Activated T-cell treated with anti-CD3 and anti-CD28 coated beads, Interleukin-2, amount 50 U/mL, for 4 hours (primary cell): ENCODE measurements around the gene RCL1. TPM values are rescaled to one million over a fixed set of nuclear protein-coding genes. Genes with fewer than 3 reads are reported as not detected.

Experiments used
- ATAC-seq, 2 donors: fragments of 200-7000 bp; cut with Tn5 transposase; one replicate each; pipeline ENCODE4 v1.10.0; 2021
- DNase-seq: peaks from one replicate; pipeline ENCODE4 v3.0.0-alpha.2; 2020
- H3K27me3 Mint-ChIP-seq: one replicate; pipeline ENCODE4 v1.8.0; 2021; ENCODE audit warnings: low read depth, mixed read lengths
- H3K36me3 Mint-ChIP-seq: one replicate; pipeline ENCODE4 v1.8.0; 2022; ENCODE audit warnings: mixed read lengths; ENCODE audit not compliant: insufficient read depth
- H3K4me1 Mint-ChIP-seq: one replicate; pipeline ENCODE4 v1.8.0; 2021; ENCODE audit warnings: low read depth, mixed read lengths
- H3K4me3 Mint-ChIP-seq: one replicate; pipeline ENCODE4 v1.8.0; 2021; ENCODE audit warnings: mild to moderate bottlenecking, moderate library complexity, mixed read lengths
- H3K9me3 Mint-ChIP-seq: one replicate; pipeline ENCODE4 v1.8.0; 2021; ENCODE audit warnings: mixed read lengths
- total RNA-seq, 3 donors: library from RNA; stranded (reverse); gene quantifications; one replicate each; pipeline ENCODE4 v1.2.1, GENCODE V29; 2021

RCL1 gene
- total RNA-seq, 3 donors from 2014 or later: 59.8 to 63.4 (median 62.2) TPM

DNA sequence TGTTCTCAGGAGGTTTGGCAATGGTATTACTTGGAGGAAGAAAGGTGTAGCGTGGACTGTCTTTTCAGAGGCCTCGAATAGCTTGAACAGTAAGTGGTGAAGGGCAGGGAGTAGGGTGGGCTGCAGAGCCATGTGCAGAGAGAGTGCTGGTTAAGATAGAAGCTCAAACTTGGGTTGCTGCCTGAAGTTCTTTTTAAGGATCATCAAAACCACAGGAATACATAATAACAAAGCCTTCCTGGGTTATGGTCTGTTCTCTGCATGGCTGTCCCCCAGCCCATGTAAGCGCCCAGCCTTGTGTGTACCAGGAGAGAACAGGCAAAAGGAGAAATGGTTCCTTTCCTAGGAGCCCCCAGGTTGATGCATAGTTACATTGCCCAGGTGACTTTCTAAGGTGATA lies 43.9 kb downstream of the RCL1 start:
- Mint-ChIP-seq H3K4me1 (peaks cover 53% of the 10 kb centered on the region), H3K27me3 (no peaks in the 10 kb centered on the region), H3K9me3 (no peaks in the 10 kb centered on the region), H3K4me3 (no peak overlapping the region), H3K36me3 (peaks cover 69% of the 10 kb centered on the region)
- DNase-seq (no peak), ATAC-seq (no peak)

GRCh38 chr9:4837261-4838188 lies 44.8 kb downstream of the RCL1 start:
- Mint-ChIP-seq H3K36me3 (peaks cover 68% of the 10 kb centered on the region), H3K4me1 (peaks cover 54% of the 10 kb centered on the region)

GRCh38 chr9:4838189-4838546 lies 45.4 kb downstream of the RCL1 start:
- Mint-ChIP-seq H3K27me3 (no peaks in the 10 kb centered on the region), H3K4me1 (peaks cover 50% of the 10 kb centered on the region), H3K4me3 (no peak overlapping the region), H3K36me3 (peaks cover 63% of the 10 kb centered on the region), H3K9me3 (no peaks in the 10 kb centered on the region)
- ATAC-seq: peak in 1 of 2 donors; percentile 42
- no peak for DNase-seq

More at GRCh38 chr9:4837261-4838188, 44.8 kb downstream of the RCL1 start:
- DNase-seq (no peak), ATAC-seq (no peak)
- no peaks in the 10 kb centered on the region for H3K27me3 Mint-ChIP-seq
- H3K9me3 Mint-ChIP-seq: no peaks in the 10 kb centered on the region
- no peak overlapping the region for H3K4me3 Mint-ChIP-seq

DNA sequence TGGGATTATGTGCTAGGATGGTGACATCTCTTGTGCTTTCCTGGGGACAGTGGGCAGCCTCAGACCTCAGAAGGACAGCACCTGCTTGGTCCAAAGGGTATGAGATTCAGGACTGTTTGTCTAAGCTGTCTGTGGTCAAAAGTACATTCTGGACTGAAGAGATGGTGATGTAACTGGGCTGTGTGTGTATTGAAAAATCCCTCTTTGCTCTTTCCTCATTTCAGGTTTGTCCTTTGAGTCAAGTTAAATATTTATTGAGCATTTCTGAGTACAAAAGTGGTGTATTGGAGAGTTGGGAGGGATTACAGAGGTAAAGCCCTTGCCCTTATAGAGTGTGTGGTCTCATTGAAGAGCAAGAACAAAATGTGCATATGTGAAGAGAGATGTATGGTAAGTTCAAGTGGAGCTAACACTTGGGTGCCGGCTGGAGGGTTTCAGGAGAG lies 46.7 kb downstream of the RCL1 start:
- no peak for DNase-seq
- ATAC-seq: no peak
- H3K9me3 Mint-ChIP-seq: no peaks in the 10 kb centered on the region
- H3K27me3 Mint-ChIP-seq: no peaks in the 10 kb centered on the region
- no peak overlapping the region for H3K4me3 Mint-ChIP-seq
- peaks cover 42% of the 10 kb centered on the region for H3K4me1 Mint-ChIP-seq
- peaks cover 58% of the 10 kb centered on the region for H3K36me3 Mint-ChIP-seq

DNA sequence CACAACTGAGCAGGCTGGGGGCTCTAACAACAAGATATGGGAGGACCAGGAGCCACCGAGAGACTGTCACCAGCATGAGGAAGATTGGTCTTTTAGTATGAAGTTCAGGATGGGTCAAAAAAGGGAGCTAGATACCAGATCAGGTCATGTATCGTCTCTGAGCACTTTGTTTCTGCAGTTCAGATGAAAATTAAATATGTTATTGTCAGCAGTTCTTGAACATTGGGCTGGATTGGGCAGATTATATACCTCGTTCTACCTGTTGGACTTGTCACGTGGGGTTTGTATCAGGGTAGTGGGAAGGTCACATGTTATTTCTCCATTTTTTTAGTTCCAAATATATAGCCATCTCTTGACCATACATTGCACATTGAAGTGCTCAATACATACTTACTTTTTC lies 47.3 kb downstream of the RCL1 start:
- ATAC-seq (no peak), DNase-seq (no peak)
- peaks cover 38% of the 10 kb centered on the region for H3K4me1 Mint-ChIP-seq
- H3K4me3 Mint-ChIP-seq: no peak overlapping the region
- H3K9me3 Mint-ChIP-seq: no peaks in the 10 kb centered on the region
- H3K36me3 Mint-ChIP-seq: peaks cover 58% of the 10 kb centered on the region
- H3K27me3 Mint-ChIP-seq: no peaks in the 10 kb centered on the region

DNA sequence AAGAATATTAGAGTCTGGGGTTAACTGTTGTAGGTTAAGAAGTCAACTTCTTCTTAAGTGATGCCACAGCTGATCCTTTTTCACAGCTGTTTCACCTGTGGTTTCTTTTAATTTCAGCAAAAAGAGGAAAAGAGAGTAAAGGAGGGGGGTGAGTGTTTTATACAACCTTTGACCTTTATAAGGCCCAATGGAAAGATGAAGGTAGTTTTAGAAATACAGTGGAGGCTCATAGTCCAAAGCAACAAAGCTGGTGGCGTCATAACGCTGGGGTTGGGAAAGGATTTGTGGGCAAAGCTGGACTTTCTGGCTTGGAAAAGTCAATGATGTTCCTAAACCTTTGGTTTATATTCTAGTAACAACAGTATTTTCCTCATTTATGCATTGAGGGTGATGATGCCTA lies 49.5 kb downstream of the RCL1 start:
- H3K36me3 Mint-ChIP-seq: peaks cover 54% of the 10 kb centered on the region
- no peak for ATAC-seq
- H3K27me3 Mint-ChIP-seq: no peaks in the 10 kb centered on the region
- no peak overlapping the region for H3K4me3 Mint-ChIP-seq
- H3K9me3 Mint-ChIP-seq: no peaks in the 10 kb centered on the region
- DNase-seq: no peak
- peaks cover 32% of the 10 kb centered on the region for H3K4me1 Mint-ChIP-seq

GRCh38 chr9:4842734-4843133 lies 50.0 kb downstream of the RCL1 start:
- no peaks in the 10 kb centered on the region for H3K27me3 Mint-ChIP-seq
- H3K9me3 Mint-ChIP-seq: no peaks in the 10 kb centered on the region
- H3K4me3 Mint-ChIP-seq: no peak overlapping the region
- DNase-seq (no peak), ATAC-seq (no peak)
- H3K4me1 Mint-ChIP-seq: peaks cover 30% of the 10 kb centered on the region
- peaks cover 49% of the 10 kb centered on the region for H3K36me3 Mint-ChIP-seq

DNA sequence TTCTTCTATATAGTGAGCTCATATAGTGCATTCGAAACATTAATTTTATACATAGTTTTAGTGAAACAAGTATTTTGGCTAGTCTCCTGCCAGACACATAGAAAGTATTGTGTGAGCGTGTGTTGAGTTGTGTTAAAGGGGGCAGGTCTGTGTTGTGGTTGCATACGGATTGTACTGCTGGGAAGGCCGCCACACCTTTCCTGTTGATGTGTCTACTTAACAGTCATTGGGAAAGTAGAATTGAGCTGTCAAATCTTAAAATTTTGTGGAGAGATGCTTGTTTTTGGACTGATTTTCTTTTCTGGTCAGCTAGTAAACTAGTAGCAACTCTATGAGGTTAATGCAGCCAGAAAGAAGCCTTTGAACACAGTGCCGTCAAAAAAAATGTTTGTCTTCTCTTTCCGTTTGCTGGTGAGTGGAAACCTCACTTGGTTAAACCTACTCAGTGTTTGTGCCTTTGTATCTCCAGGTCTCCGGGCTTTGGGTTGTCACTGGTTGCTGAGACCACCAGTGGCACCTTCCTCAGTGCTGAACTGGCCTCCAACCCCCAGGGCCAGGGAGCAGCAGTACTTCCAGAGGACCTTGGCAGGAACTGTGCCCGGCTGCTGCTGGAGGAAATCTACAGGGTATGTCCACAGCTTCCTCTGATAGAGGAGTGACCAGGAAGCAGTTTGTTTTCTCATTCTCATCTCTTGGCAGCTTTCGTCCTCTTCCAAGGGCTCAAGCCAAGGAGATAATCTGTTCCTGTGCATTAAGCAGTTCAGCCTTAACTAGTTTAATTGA lies 51.5 kb downstream of the RCL1 start:
- Mint-ChIP-seq H3K4me1 (peaks cover 22% of the 10 kb centered on the region), H3K9me3 (no peaks in the 10 kb centered on the region), H3K36me3 (peaks cover 43% of the 10 kb centered on the region), H3K27me3 (no peaks in the 10 kb centered on the region), H3K4me3 (no peak overlapping the region)
- no peak for ATAC-seq
- DNase-seq: no peak

- DNase-seq (no peak), ATAC-seq (no peak)
- Mint-ChIP-seq H3K9me3 (no peaks in the 10 kb centered on the region), H3K36me3 (peaks cover 42% of the 10 kb centered on the region), H3K4me3 (no peak overlapping the region), H3K4me1 (peaks cover 4% of the 10 kb centered on the region), H3K27me3 (no peaks in the 10 kb centered on the region)
Observed at GRCh38 chr9:4849369-4849768, 56.6 kb downstream of the RCL1 start.

- Mint-ChIP-seq H3K36me3 (peaks cover 35% of the 10 kb centered on the region), H3K4me3 (no peak overlapping the region), H3K9me3 (no peaks in the 10 kb centered on the region), H3K27me3 (no peaks in the 10 kb centered on the region), H3K4me1 (peaks cover 6% of the 10 kb centered on the region)
- DNase-seq: no peak
- ATAC-seq: no peak
Observed at GRCh38 chr9:4850603-4851310, 58.0 kb downstream of the RCL1 start.

GRCh38 chr9:4852419-4852818 lies 59.7 kb downstream of the RCL1 start:
- DNase-seq: no peak
- Mint-ChIP-seq H3K9me3 (no peaks in the 10 kb centered on the region), H3K4me3 (no peak overlapping the region), H3K36me3 (peaks cover 38% of the 10 kb centered on the region), H3K4me1 (peaks cover 10% of the 10 kb centered on the region), H3K27me3 (no peaks in the 10 kb centered on the region)
- ATAC-seq: no peak

GRCh38 chr9:4854265-4854590 lies 61.5 kb downstream of the RCL1 start:
- peaks cover 10% of the 10 kb centered on the region for H3K4me1 Mint-ChIP-seq
- no peak for ATAC-seq
- no peaks in the 10 kb centered on the region for H3K9me3 Mint-ChIP-seq
- peaks cover 48% of the 10 kb centered on the region for H3K36me3 Mint-ChIP-seq
- DNase-seq: no peak
- H3K27me3 Mint-ChIP-seq: no peaks in the 10 kb centered on the region
- no peak overlapping the region for H3K4me3 Mint-ChIP-seq

DNA sequence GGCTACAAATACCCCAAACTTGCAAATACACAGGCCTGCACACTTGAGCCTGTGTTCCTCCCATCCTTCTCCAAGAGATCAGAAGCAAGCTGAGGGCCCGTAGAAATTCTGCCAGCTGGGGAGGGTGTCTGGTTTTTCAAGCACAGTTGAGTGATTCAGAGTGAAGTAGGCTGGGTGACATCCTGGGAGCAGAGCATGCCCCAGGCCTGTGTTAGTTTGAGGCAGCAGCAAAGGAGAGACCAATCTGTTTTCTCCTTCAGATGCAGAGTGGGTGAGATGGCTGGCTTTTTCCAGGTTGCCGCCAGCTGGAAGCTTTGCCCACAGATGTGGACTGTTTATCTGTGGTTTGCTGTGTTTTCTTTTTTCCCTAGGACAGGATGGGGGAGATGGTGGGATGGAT lies 63.1 kb downstream of the RCL1 start:
- Mint-ChIP-seq H3K4me1 (peaks cover 10% of the 10 kb centered on the region), H3K36me3 (peaks cover 54% of the 10 kb centered on the region)

DNA sequence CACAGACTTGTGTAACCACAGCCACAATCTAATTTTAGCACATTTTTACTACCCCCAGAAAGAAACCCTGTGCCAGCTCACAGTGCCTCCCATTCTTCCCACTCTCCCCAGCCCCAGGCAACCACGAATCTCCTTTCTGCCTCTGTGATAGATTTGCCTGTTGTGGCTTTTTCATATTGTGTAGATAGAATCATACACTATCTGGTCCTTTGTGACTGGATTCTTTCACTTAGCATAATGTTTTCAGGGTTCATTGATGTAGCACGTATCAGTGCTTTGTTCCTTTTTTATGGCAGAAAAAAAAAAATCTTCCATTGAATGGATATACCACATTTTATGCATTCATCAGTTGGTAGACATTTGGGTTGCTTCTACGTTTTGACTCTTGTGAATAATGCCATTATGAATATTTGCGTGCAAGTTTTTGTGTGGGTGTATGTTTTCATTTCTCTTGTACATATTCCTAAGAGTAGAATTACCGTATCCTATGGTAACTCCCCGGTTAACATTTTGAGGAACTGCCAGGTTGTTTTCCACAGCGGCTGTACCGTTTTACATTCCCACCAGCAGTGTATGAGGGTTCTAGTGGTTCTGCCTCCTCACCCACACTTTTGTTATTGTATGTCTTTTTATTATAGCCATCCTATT lies 64.5 kb downstream of the RCL1 start:
- Mint-ChIP-seq H3K4me3 (no peak overlapping the region), H3K9me3 (no peaks in the 10 kb centered on the region), H3K4me1 (peaks cover 6% of the 10 kb centered on the region), H3K27me3 (no peaks in the 10 kb centered on the region), H3K36me3 (peaks cover 54% of the 10 kb centered on the region)
- DNase-seq (no peak), ATAC-seq (peak; percentile 38 to 61)

More for the DNA sequence above, 63.1 kb downstream of the RCL1 start:
- DNase-seq (no peak), ATAC-seq (no peak)
- Mint-ChIP-seq H3K9me3 (no peaks in the 10 kb centered on the region), H3K4me3 (no peak overlapping the region), H3K27me3 (no peaks in the 10 kb centered on the region)
